ENCODE results near the gene MARCHF3.

Gene MARCHF3

GRCh38 chr5:126849101-126849678, 181.2 kb downstream of the MARCHF3 start:
- H4K12ac ChIP-seq (ENCODE audit: low read depth, low read length), result no peak overlapping the region
- H3K4me2 ChIP-seq (ENCODE audit: low read length), result no peak overlapping the region
- no peak overlapping the region for H2BK120ac ChIP-seq (ENCODE audit: insufficient read depth, low read length, poor library complexity)
- no peak overlapping the region for H2AFZ ChIP-seq (ENCODE audit: insufficient read depth, low read length, poor library complexity)
- no peak overlapping the region for H2BK12ac ChIP-seq (ENCODE audit: low read length)
- H3K27ac ChIP-seq (ENCODE audit: low read depth, low read length), result no peak overlapping the region
- H3K79me2 ChIP-seq (ENCODE audit: control insufficient read depth, insufficient read depth, low read length, poor library complexity), result no peaks in the 10 kb centered on the region
- no peak overlapping the region for H3K4me3 ChIP-seq (ENCODE audit: low read depth, low read length)
- H2AK5ac ChIP-seq (ENCODE audit: low read length), result no peak overlapping the region
- DNase-seq, result no peak
- no CpG with 5 or more reads among the region's 3 CpGs for WGBS (ENCODE audit: extremely low coverage, insufficient coverage, insufficient read length)
- no peak overlapping the region for H3K4ac ChIP-seq (ENCODE audit: low read depth, low read length)
- no peak overlapping the region for H4K91ac ChIP-seq (ENCODE audit: low read depth, low read length)
- H3K4me1 ChIP-seq (ENCODE audit: control insufficient read depth in 1 of 2, insufficient read depth in 2 of 2, low read length in 2 of 2), result no peaks in the 10 kb centered on the region
- no peak overlapping the region for H3K18ac ChIP-seq (ENCODE audit: low read length)
- no peak overlapping the region for H3K14ac ChIP-seq (ENCODE audit: low read length)
- H3K23ac ChIP-seq (ENCODE audit: low read length), result no peak overlapping the region
- peaks cover 0 to 1% of the 10 kb centered on the region in 2 experiments for H3K36me3 ChIP-seq (ENCODE audit: control insufficient read depth in 1 of 2, insufficient read depth in 2 of 2, low read length in 2 of 2)
- H3K9me3 ChIP-seq (ENCODE audit: insufficient read depth, low read depth, low read length), result peaks cover 2% of the 10 kb centered on the region
- H3K9ac ChIP-seq (ENCODE audit: low read length), result no peak overlapping the region
- no peaks in the 10 kb centered on the region for H3K27me3 ChIP-seq (ENCODE audit: insufficient read depth, low read length)
- no peaks in the 10 kb centered on the region for H3K79me1 ChIP-seq (ENCODE audit: low read length)
- no peak overlapping the region for H4K8ac ChIP-seq (ENCODE audit: low read depth, low read length)
- H2BK5ac ChIP-seq (ENCODE audit: low read depth, low read length, poor library complexity), result no peak overlapping the region

- no peak overlapping the region for H2AFZ ChIP-seq (ENCODE audit: insufficient read depth, low read length, poor library complexity)
- H3K18ac ChIP-seq (ENCODE audit: low read length), result no peak overlapping the region
- H4K12ac ChIP-seq (ENCODE audit: low read depth, low read length), result no peak overlapping the region
- H3K9ac ChIP-seq (ENCODE audit: low read length), result no peak overlapping the region
- H2BK5ac ChIP-seq (ENCODE audit: low read depth, low read length, poor library complexity), result no peak overlapping the region
- H2AK5ac ChIP-seq (ENCODE audit: low read length), result no peak overlapping the region
- no peaks in the 10 kb centered on the region for H3K79me2 ChIP-seq (ENCODE audit: control insufficient read depth, insufficient read depth, low read length, poor library complexity)
- no peak overlapping the region for H4K91ac ChIP-seq (ENCODE audit: low read depth, low read length)
- no CpG with 5 or more reads among the region's 8 CpGs for WGBS (ENCODE audit: extremely low coverage, insufficient coverage, insufficient read length)
- no peaks in the 10 kb centered on the region for H3K9me3 ChIP-seq (ENCODE audit: insufficient read depth, low read depth, low read length)
- no peak overlapping the region for H3K4me2 ChIP-seq (ENCODE audit: low read length)
- no peaks in the 10 kb centered on the region for H3K4me1 ChIP-seq (ENCODE audit: control insufficient read depth in 1 of 2, insufficient read depth in 2 of 2, low read length in 2 of 2)
- H3K23ac ChIP-seq (ENCODE audit: low read length), result peak overlapping the region; percentile 18
- no peaks in the 10 kb centered on the region for H3K79me1 ChIP-seq (ENCODE audit: low read length)
- no peaks in the 10 kb centered on the region for H3K27me3 ChIP-seq (ENCODE audit: insufficient read depth, low read length)
- H2BK120ac ChIP-seq (ENCODE audit: insufficient read depth, low read length, poor library complexity), result no peak overlapping the region
- H4K8ac ChIP-seq (ENCODE audit: low read depth, low read length), result no peak overlapping the region
- H2BK12ac ChIP-seq (ENCODE audit: low read length), result no peak overlapping the region
- H3K14ac ChIP-seq (ENCODE audit: low read length), result no peak overlapping the region
- peak overlapping the region; percentile 34 for H3K4me3 ChIP-seq (ENCODE audit: low read depth, low read length)
- H3K4ac ChIP-seq (ENCODE audit: low read depth, low read length), result no peak overlapping the region
- H3K27ac ChIP-seq (ENCODE audit: low read depth, low read length), result no peak overlapping the region
- no peak for DNase-seq
- H3K36me3 ChIP-seq (ENCODE audit: control insufficient read depth in 1 of 2, insufficient read depth in 2 of 2, low read length in 2 of 2), result no peaks in the 10 kb centered on the region
Measured at GRCh38 chr5:126848253-126848652, 182.1 kb downstream of the MARCHF3 start.

GRCh38 chr5:126847826-126848251, 182.5 kb downstream of the MARCHF3 start:
- Histone ChIP-seq H3K36me3 (ENCODE audit: control insufficient read depth in 1 of 2, insufficient read depth in 2 of 2, low read length in 2 of 2) (no peaks in the 10 kb centered on the region), H2BK5ac (ENCODE audit: low read depth, low read length, poor library complexity) (no peak overlapping the region), H3K27me3 (ENCODE audit: insufficient read depth, low read length) (no peaks in the 10 kb centered on the region), H2AFZ (ENCODE audit: insufficient read depth, low read length, poor library complexity) (no peak overlapping the region), H3K27ac (ENCODE audit: low read depth, low read length) (no peak overlapping the region), H3K18ac (ENCODE audit: low read length) (no peak overlapping the region), H3K4me3 (ENCODE audit: low read depth, low read length) (no peak overlapping the region), H3K14ac (ENCODE audit: low read length) (no peak overlapping the region), H4K8ac (ENCODE audit: low read depth, low read length) (no peak overlapping the region), H3K9ac (ENCODE audit: low read length) (no peak overlapping the region), H4K12ac (ENCODE audit: low read depth, low read length) (no peak overlapping the region), H3K23ac (ENCODE audit: low read length) (no peak overlapping the region), H2BK120ac (ENCODE audit: insufficient read depth, low read length, poor library complexity) (no peak overlapping the region), H2AK5ac (ENCODE audit: low read length) (no peak overlapping the region), H3K4me1 (ENCODE audit: control insufficient read depth in 1 of 2, insufficient read depth in 2 of 2, low read length in 2 of 2) (no peaks in the 10 kb centered on the region), H3K4me2 (ENCODE audit: low read length) (no peak overlapping the region), H3K79me2 (ENCODE audit: control insufficient read depth, insufficient read depth, low read length, poor library complexity) (no peaks in the 10 kb centered on the region), H2BK12ac (ENCODE audit: low read length) (no peak overlapping the region), H3K9me3 (ENCODE audit: insufficient read depth, low read depth, low read length) (no peaks in the 10 kb centered on the region), H3K79me1 (ENCODE audit: low read length) (no peaks in the 10 kb centered on the region), H3K4ac (ENCODE audit: low read depth, low read length) (no peak overlapping the region), H4K91ac (ENCODE audit: low read depth, low read length) (no peak overlapping the region)
- no peak for DNase-seq
- WGBS (ENCODE audit: extremely low coverage, insufficient coverage, insufficient read length), result no CpG with 5 or more reads among the region's 3 CpGs

- Histone ChIP-seq H3K4me1 (ENCODE audit: control insufficient read depth in 1 of 2, insufficient read depth in 2 of 2, low read length in 2 of 2) (no peaks in the 10 kb centered on the region), H3K4me3 (ENCODE audit: low read depth, low read length) (no peak overlapping the region), H4K8ac (ENCODE audit: low read depth, low read length) (no peak overlapping the region), H3K27me3 (ENCODE audit: insufficient read depth, low read length) (no peaks in the 10 kb centered on the region), H4K91ac (ENCODE audit: low read depth, low read length) (no peak overlapping the region), H3K4me2 (ENCODE audit: low read length) (no peak overlapping the region), H3K79me2 (ENCODE audit: control insufficient read depth, insufficient read depth, low read length, poor library complexity) (no peaks in the 10 kb centered on the region), H3K9me3 (ENCODE audit: insufficient read depth, low read depth, low read length) (no peaks in the 10 kb centered on the region), H3K23ac (ENCODE audit: low read length) (no peak overlapping the region), H3K27ac (ENCODE audit: low read depth, low read length) (no peak overlapping the region), H3K4ac (ENCODE audit: low read depth, low read length) (no peak overlapping the region), H2BK5ac (ENCODE audit: low read depth, low read length, poor library complexity) (no peak overlapping the region), H2AK5ac (ENCODE audit: low read length) (no peak overlapping the region), H3K18ac (ENCODE audit: low read length) (no peak overlapping the region), H3K14ac (ENCODE audit: low read length) (no peak overlapping the region), H3K79me1 (ENCODE audit: low read length) (no peaks in the 10 kb centered on the region), H2AFZ (ENCODE audit: insufficient read depth, low read length, poor library complexity) (no peak overlapping the region), H2BK120ac (ENCODE audit: insufficient read depth, low read length, poor library complexity) (no peak overlapping the region), H2BK12ac (ENCODE audit: low read length) (no peak overlapping the region), H3K36me3 (ENCODE audit: control insufficient read depth in 1 of 2, insufficient read depth in 2 of 2, low read length in 2 of 2) (no peaks in the 10 kb centered on the region), H3K9ac (ENCODE audit: low read length) (no peak overlapping the region), H4K12ac (ENCODE audit: low read depth, low read length) (no peak overlapping the region)
- no peak for DNase-seq
- WGBS (ENCODE audit: extremely low coverage, insufficient coverage, insufficient read length), result no CpG with 5 or more reads among the region's 4 CpGs
Measured at GRCh38 chr5:126847456-126847820, 182.9 kb downstream of the MARCHF3 start.
